OCI-M2 (cell line): ENCODE results near the gene ACLY.
"Not testable (repeated sequence)": the region's sequence is repeated elsewhere in the genome, so short reads cannot be mapped to it uniquely, and the experiment has no call there.

Source experiments
- DNase-seq: peaks from one replicate; lab custom pipeline; 2025; ENCODE audit not compliant: unreplicated experiment; lab: John Stamatoyannopoulos, UW

Gene ACLY

DNA sequence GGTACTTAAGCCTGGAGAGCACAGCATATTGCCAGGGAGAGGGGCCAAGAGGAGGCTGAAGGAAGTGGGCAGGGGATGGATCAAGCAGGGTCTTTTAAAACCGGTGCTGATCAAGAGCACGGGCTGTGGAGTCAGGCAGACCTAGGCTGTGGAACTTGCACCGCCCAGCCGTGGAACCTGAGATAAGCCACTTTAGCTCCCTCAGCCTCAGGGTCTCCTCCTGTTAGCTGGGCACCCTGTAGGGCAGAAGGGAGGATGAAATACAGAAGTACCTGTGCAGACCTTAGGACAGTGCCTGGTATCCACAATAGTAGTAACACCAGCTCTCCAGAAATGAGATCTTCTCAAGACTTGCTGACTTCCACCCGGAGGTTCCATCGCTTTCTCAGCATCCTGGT, 20.9 kb upstream of the ACLY start:
- no peak for DNase-seq

- DNase-seq: no peak
Measured at GRCh38 chr17:41939044-41939692, 20.4 kb upstream of the ACLY start.

DNA sequence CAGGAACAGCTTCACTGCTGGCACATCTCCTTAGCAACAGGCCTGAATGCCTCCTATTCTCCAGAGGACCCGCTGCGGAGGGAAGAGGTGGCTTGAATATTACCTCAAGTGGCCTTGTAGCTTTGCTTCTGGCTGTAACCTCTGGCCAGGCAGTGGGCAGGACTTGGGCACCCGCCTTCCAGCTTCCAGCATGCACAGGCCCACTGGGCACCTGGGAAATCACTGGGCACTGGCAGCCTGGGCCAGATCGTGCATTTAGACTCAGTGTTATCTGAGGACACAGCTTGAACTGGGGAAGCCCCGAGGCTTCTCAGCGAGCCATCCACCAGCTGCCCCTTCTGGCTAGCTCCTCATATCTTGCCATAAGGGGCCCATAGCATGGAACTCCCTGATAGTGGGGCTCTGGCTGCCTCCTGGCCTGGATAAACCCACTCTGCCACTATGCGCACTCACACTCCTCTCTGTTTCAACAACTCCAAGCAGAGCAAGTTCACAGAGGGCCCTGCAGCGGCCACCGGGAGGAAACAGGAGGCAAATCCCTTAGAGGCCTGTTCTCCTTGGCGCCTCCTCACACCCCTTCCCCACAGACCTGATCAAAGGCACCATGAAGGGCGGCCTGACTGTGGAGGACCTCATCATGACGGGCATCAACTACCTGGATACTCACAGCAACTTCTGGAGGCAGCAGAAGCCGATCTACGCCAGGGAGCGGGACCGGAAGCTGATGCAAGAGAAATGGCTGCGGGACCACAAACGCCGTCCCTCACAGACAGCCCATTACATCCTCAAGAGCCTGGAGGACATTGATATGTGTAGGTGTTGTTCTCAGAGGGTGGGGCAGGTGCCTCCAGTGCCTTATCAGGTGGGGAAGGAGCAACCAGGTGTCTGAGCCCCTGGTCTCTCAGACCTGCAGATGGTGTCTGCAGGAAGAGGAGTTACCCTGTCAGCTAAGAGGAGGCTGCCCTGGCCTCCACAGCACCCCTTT, 19.5 kb upstream of the ACLY start:
- DNase-seq: no peak

- no peak for DNase-seq
Measured at GRCh38 chr17:41935641-41936040, 16.9 kb upstream of the ACLY start.

GRCh38 chr17:41932816-41933389, 14.2 kb upstream of the ACLY start:
- DNase-seq: no peak

GRCh38 chr17:41931715-41932114, 13.0 kb upstream of the ACLY start:
- DNase-seq: not testable (repeated sequence)

DNA sequence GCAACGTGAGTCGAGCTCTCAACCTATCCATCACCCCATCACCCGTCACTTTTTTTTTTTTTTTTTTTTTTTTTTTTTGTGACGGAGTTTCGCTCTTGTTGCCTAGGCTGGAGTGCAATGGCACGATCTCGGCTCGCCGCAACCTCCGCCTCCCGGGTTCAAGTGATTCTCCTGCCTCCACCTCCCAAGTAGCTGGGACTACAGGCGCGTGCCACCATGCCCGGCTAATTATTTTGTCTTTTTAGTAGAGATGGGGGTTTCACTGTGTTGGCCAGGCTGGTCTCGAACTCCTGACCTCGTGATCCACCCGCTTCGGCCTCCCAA, 12.0 kb upstream of the ACLY start:
- DNase-seq: not testable (repeated sequence)

GRCh38 chr17:41930009-41930832, 11.5 kb upstream of the ACLY start, which contains the start of gene ODAD4:
ODAD4 (plus strand) TSS chr17:41930617; CDS start chr17:41930724, 107 bp downstream.
- DNase-seq: peak; percentile 81

DNA sequence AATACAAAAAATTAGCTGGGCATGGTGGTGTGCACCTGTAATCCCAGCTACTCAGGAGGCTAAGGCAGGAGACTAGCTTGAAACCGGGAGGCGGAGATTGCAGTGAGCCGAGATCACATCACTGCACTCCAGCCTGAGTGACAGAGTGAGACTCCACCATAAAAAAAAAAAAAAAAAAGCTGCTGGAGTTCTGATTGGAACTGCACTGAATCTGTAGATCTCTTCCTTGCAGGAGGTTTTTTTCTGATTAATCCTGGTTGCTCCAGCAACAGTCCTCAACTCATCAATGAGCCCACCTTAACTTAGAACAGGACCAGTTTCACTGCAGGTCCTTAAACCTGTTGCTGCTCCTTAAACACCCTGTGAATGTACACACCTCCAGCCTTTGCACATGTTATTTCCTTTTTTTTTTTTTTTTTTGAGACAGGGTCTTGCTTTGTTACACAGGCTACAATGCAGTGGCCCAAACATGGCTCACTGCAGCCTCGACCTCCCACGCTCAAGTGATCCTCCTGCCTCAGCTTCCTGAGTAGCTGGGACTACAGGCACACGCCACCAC, 10.0 kb upstream of the ACLY start:
- no peak for DNase-seq

DNA sequence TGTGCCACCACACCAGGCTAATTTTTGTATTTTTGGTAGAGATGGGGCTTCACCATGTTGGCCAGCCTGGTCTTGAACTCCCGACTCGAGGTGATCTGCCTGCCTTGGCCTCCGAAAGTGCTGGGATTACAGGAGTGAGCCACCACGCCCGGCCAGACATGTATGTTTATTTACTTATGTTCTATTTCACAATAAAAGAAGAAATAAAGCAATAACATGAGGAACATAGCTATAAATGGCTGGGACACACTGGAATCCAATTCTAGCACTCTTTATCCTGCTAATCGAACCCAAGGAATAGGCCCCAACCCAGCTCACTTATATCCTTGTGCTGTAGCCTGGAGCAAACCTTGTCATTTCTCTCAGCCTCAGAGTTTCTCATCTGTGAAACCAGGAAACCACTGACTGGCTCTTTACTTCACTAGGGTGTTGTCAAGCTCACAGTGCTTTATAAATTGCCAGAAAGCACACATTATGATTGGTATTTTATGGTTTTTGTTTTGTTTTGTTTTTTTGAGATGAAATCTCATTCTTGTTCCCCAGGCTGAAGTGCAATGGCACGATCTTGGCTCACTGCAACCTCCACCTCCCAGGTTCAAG, 7.3 kb upstream of the ACLY start:
- DNase-seq: no peak

GRCh38 chr17:41920580-41920955, 1.8 kb upstream of the ACLY start:
- DNase-seq: no peak

- DNase-seq: no peak
Measured at GRCh38 chr17:41919840-41920579, 1.3 kb upstream of the ACLY start.

DNA sequence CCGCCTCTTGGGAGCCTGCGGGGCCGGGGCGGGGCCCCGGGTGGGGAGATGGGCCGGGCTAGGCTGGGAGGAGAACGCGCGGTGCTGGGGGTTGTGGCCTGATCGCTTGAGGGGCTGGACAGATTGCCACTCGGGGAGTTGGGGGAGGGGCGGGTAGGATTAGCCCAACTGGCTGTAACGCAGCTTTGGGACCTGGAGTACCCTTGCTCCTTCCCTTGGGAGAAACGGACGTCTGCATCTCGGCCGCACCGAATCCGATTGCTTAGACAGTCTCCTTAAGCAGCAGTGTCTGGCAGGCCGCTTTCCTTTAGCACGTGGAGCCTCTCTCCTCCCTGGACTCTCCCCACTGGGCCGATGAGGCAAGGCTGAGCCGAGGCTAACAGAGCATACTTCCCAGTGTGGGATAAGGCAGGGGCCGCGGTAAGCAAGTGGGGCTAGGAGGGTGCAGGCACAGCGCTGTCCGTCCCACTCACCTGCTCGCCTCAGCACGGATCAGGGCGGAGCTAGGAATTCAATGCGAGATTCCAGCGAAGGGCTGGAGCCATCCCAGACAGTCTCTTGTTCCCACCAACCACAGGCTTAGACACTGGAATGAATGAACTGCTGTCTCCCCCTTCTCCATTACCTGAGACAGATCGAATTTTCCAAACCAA, 540 bp upstream of the ACLY start:
- peak; percentile 57 for DNase-seq

GRCh38 chr17:41917679-41918313, 955 bp downstream of the ACLY start:
- no peak for DNase-seq

DNA sequence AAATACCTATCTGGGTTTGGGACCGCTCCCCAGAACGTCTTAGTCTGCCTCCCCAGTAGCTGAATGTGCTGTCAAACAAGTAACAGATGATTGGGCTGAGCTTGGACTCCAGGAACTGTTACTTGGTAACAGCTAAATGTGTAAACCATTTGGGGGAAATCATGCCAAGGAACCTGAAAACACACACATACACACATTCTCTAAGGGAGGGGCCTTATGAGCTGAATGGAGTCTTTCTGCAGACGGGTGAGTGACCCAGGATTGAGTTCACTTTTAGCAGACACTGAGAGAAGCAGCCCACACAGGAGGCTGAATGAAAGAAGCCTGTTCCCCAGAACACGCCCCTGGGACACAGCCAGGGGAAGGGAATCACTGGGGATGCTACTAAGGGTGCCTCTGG, 1.6 kb downstream of the ACLY start:
- no peak for DNase-seq

DNA sequence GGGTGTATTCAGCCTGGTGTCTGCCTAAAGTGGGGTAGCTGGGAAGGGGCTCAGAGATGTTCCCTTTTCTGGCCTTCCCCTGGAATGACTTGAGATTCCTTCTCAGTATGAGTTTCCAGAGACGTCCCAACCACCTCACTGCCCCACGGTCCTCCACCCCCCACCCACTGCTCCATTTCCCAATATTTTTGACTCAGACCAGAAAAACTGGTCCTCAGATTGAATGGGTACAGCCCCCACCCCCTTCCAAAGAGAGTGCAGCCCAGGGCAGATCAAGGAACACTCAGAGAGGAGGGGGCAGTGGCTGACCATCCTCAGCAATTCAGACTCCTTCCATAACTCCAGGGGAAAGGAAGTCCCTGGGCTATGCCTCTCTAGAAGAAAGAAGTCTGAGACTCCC, 3.2 kb downstream of the ACLY start:
- DNase-seq: no peak

- DNase-seq: no peak
Measured at GRCh38 chr17:41915020-41915419, 3.7 kb downstream of the ACLY start.

GRCh38 chr17:41914358-41914766, 4.4 kb downstream of the ACLY start:
- DNase-seq: no peak

DNA sequence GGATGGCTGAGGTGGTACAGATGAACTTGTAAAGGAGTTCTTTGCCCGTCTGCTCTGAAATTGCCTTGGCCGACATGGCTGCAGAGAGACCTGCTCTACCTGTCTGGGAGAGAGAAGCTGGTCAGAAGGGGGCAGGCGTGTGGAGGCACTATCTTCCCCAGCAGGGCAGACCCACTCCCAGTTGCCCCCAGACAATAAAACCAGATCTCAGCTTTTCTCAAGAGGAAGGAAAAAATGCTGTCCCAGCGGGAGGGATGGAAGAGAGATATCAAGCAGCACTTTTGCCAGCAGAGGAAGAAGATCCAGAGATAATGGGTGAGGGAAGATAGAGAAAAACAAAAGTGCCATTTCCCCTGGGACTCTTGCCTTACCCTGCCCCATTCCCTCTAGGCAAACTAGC, 5.0 kb downstream of the ACLY start:
- no peak for DNase-seq
